GM12878 (cell line): ENCODE measurements around the gene LMO3. TPM values are rescaled to one million over a fixed set of nuclear protein-coding genes. Genes with fewer than 3 reads are reported as not detected.

Source experiments
- ATAC-seq: fragments of 200-7000 bp; cut with Tn5 transposase; 3 replicates; pipeline ENCODE4 v1.9.1; 2020; ENCODE audit warnings: mild to moderate bottlenecking, moderate library complexity
- BruUV-seq: library from RNA; stranded (reverse); fragments of 400-500 nt; replicated peaks from 2 replicates; lab custom pipeline; 2021; lab: Mats Ljungman, UMichigan
- CTCF ChIA-PET: fragments of 300-600 bp; sonication (Branson Sonifier 250); formaldehyde crosslinking; extraction: SDS; loops from one replicate; lab custom pipeline; 2021; ENCODE audit warnings: inconsistent platforms; lab: Yijun Ruan, JAX
- POLR2A ChIA-PET: fragments of 350-600 bp; formaldehyde crosslinking; extraction: SDS; loops from one replicate; lab custom pipeline; 2021; ENCODE audit warnings: inconsistent platforms; lab: Charles Lee
- RAD21 ChIA-PET: fragments of 300-600 bp; sonication (Branson Sonifier 250); formaldehyde crosslinking; loops from one replicate; lab custom pipeline; 2023; ENCODE audit warnings: antibody characterized with exemption; ENCODE audit not compliant: unreplicated experiment; lab: Charles Lee
- SMC1A ChIA-PET: fragments of 300-600 bp; sonication (Branson Sonifier 250); formaldehyde crosslinking; loops from one replicate; lab custom pipeline; 2023; ENCODE audit not compliant: unreplicated experiment, uncharacterized antibody; lab: Charles Lee
- DNase-seq: peaks from one replicate; pipeline ENCODE4 v3.0.0-alpha.2; 2011; ENCODE audit warnings: low read depth, low spot score
- FAIRE-seq: peaks from 3 replicates; lab custom pipeline; 2011; peaks lifted over from hg19 to GRCh38; lab: Jason Lieb, UNC
- H2AFZ ChIP-seq: 2 replicates; pipeline ENCODE4 v1.6.0; 2011; ENCODE audit warnings: low read depth, low read length, control low read depth; ENCODE audit not compliant: control insufficient read depth
- H3K27ac ChIP-seq: 2 replicates; pipeline ENCODE4 v1.5.1; 2011; ENCODE audit warnings: control low read depth; ENCODE audit not compliant: control insufficient read depth, insufficient read depth
- H3K27me3 ChIP-seq, 2 experiments: replicated peaks in 1 of 2; 2 replicates each; pipeline versions ENCODE4 v1.6.0 to v1.6.1; 2011; ENCODE audit warnings: low read length in 1 of 2; ENCODE audit not compliant: control insufficient read depth in 2 of 2, insufficient read depth in 2 of 2
- H3K36me3 ChIP-seq, 2 experiments: 2 replicates each; pipeline ENCODE4 v1.5.1; 2011; ENCODE audit warnings: low read length in 1 of 2; ENCODE audit not compliant: control insufficient read depth in 2 of 2, insufficient read depth in 2 of 2
- H3K4me1 ChIP-seq: 2 replicates; pipeline ENCODE4 v1.6.1; 2011; ENCODE audit warnings: mild to moderate bottlenecking, low read length, moderate library complexity, mixed read lengths; ENCODE audit not compliant: control insufficient read depth, insufficient read depth
- H3K4me2 ChIP-seq: 2 replicates; pipeline ENCODE4 v1.6.0; 2011; ENCODE audit warnings: control low read depth; ENCODE audit not compliant: control insufficient read depth, insufficient read depth
- H3K4me3 ChIP-seq: fragments of 200-600 bp; sonication (generic); 2 replicates; pipeline ENCODE4 v1.5.1; 2016
- H3K79me2 ChIP-seq: 2 replicates; pipeline ENCODE4 v1.6.0; 2011; ENCODE audit warnings: low read length; ENCODE audit not compliant: control insufficient read depth, insufficient read depth
- H3K9ac ChIP-seq: 2 replicates; pipeline ENCODE4 v1.8.0; 2011; ENCODE audit warnings: low read length, control low read depth, mixed read lengths; ENCODE audit not compliant: control insufficient read depth, insufficient read depth
- H3K9me3 ChIP-seq: replicated peaks from 3 replicates; pipeline ENCODE4 v1.5.1; 2011; ENCODE audit warnings: mild to moderate bottlenecking, low read length; ENCODE audit not compliant: control insufficient read depth, insufficient read depth
- H4K20me1 ChIP-seq: 2 replicates; pipeline ENCODE4 v1.6.0; 2011; ENCODE audit not compliant: control insufficient read depth, insufficient read depth
- DPF2 ChIP-seq: fragments of 450-650 bp; IDR thresholded peaks from 2 replicates; pipeline ENCODE4 v1.6.1; 2017; ENCODE audit warnings: mild to moderate bottlenecking
- EZH2 ChIP-seq: IDR thresholded peaks from 2 replicates; pipeline ENCODE4 v1.6.1; 2012; ENCODE audit warnings: low read depth, mild to moderate bottlenecking, control low read depth, inconsistent platforms, low read length, borderline replicate concordance; ENCODE audit not compliant: control insufficient read depth
- NFXL1 ChIP-seq: fragments of 450-650 bp; IDR thresholded peaks from 2 replicates; pipeline ENCODE4 v1.6.1; 2017; ENCODE audit warnings: antibody characterized with exemption, mild to moderate bottlenecking, borderline replicate concordance
- PAX5 ChIP-seq: IDR thresholded peaks from 2 replicates; pipeline ENCODE4 v1.6.1; 2011; ENCODE audit warnings: low read depth, low read length, borderline replicate concordance
- SMAD1 ChIP-seq: fragments of 450-650 bp; IDR thresholded peaks from 2 replicates; pipeline ENCODE4 v1.6.1; 2018; ENCODE audit warnings: mild to moderate bottlenecking, low read depth; ENCODE audit not compliant: partially characterized antibody
- SPI1 ChIP-seq: IDR thresholded peaks from 2 replicates; pipeline ENCODE4 v1.6.1; 2011; ENCODE audit warnings: low read depth, mild to moderate bottlenecking, low read length, moderate library complexity, borderline replicate concordance; ENCODE audit not compliant: insufficient read depth
- ZNF217 ChIP-seq: fragments of 450-650 bp; IDR thresholded peaks from 2 replicates; pipeline ENCODE4 v1.6.1; 2017; ENCODE audit warnings: antibody characterized with exemption, mild to moderate bottlenecking
- ZNF274 ChIP-seq: IDR thresholded peaks from one replicate; pipeline ENCODE4 v1.8.0; 2011; ENCODE audit not compliant: insufficient read length, insufficient read depth
- WGBS: methylation state at CpG from one replicate; pipeline ENCODE4 v1.1.6; 2016; ENCODE audit warnings: low lambda C conversion rate; ENCODE audit not compliant: insufficient replicate concordance, insufficient coverage; ENCODE audit errors: missing lambda C conversion rate; 5-methylcytosine and 5-hydroxymethylcytosine counted together
- in situ Hi-C: fragments of 300-500 bp; cut with MboI; formaldehyde crosslinking; loops from 9 replicates; pipeline ENCODE4 v1.14.3; 2018; ENCODE audit warnings: mixed read lengths
- intact Hi-C: fragments of 100-400 bp; cut with micrococcal nuclease; formaldehyde crosslinking; loops from one replicate; pipeline ENCODE4 v1.14.2; 2022; ENCODE audit not compliant: unreplicated experiment
- polyA plus RNA-seq, 11 experiments: library from polyadenylated mRNA; depleted of rRNA in 4 of 11; unstranded in 6 of 11; stranded (reverse) in 5 of 11; fragments of >200 nt; fragmentation: Nextera tagmentation in 4 of 11; fragmentation: Illumina TruSeq in 1 of 11; extraction: Ambion mirVana in 4 of 11; extraction: Trizol in 1 of 11; gene quantifications; 1 replicate in 1 of 11; 2 replicates in 10 of 11; pipeline versions ENCODE4 v1.2.1 to v1.2.3, GENCODE V29; 2011 to 2016; ENCODE audit warnings: inconsistent platforms in 2 of 11, missing spikeins in 2 of 11, low read depth in 1 of 11
- total RNA-seq, 4 experiments: library from RNA; depleted of rRNA in 3 of 4; stranded (reverse); fragments of >200 nt in 3 of 4; fragmentation: Illumina TruSeq in 1 of 4; extraction: Trizol in 1 of 4; gene quantifications; 2 replicates each; pipeline versions ENCODE4 v1.2.1 to v1.2.3, GENCODE V29; 2013 to 2021

Gene LMO3
- total and polyA plus RNA-seq, 10 of the 15 experiments (the other 5 are each of a cell fraction or from before 2014, with no cell fraction given), result 1.6 to 13.5 (median 1.9) TPM

DNA sequence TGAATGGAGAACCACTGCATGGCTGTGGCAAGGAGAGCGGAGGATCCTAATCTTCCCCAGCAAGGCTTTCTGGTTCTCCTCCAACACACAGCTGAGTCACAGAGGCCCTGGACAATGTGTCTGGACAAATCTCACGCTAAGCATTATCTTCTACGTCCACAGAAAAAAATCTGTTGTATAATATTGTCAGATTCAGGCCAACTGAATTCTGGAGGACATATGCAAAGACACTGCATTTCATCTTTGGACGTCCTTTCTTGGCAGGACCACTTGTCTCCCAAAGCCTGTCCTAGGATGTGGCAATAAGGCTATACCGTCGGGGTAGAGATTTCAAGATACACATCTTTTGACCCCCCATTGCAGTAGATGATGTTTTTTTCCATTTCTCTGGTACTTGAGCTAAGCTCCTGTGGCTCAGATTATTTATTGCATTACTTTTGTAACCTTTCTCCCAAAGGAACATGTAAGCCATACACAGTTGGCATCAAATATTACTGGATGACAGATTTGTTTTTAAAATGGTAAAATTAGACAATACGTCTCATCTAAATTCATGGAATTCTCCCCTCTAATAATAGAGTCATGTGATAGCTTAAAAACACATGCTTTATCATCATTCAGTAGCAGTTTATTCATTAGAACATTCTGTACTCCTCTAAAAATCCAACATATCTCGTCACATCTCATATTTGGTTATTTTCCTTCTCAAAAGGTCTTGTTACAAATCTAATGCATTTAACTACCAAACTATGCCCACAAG is 19.4 kb downstream of the LMO3 start (continued):
- TF ChIP-seq SPI1 (no peak), ZNF274 (no peak), PAX5 (no peak), ZNF217 (no peak), DPF2 (no peak), NFXL1 (no peak)

DNA sequence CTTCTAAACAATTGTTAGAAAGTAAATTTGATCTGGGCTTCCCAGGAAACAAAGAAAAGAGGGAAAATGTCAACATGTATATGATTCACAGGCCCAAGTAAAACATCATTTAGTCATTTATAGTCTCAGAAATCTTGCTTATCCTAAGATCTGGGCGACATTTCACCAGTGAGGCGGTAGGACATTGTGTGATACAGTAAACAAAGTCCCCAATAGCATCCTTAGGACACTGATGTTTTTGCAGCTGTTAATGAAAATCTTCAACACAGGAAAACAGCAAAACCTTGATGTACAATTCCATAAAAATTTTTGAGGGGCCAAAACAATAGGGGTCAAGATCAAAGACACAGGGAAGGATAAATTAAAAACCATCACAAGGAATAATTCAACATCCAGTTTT is 20.2 kb downstream of the LMO3 start:
- intact Hi-C loops, result no loop called here
- ChIA-PET CTCF (interaction anchor here (1.2 kb wide), 1 partner anchor 138 kb away, joined by 3 read pairs; no protein-coding TSS in a partner anchor), SMC1A (no interaction called here), RAD21 (no interaction called here), POLR2A (no interaction called here)
- in situ Hi-C loops, result no loop called here
- no peaks in the 10 kb centered on the region for H3K4me1 ChIP-seq
- no peaks in the 10 kb centered on the region for H4K20me1 ChIP-seq
- no peak for ATAC-seq
- BruUV-seq, result no TSS peak
- H3K4me3 ChIP-seq, result no peak overlapping the region
- no peak for TF ChIP-seq EZH2
- no peak for TF ChIP-seq SMAD1
- no peaks in the 10 kb centered on the region for H3K27me3 ChIP-seq
- H3K4me2 ChIP-seq, result no peak overlapping the region
- FAIRE-seq, result no peak
- H3K27ac ChIP-seq, result no peak overlapping the region
- H2AFZ ChIP-seq, result no peak overlapping the region
- H3K36me3 ChIP-seq, result no peaks in the 10 kb centered on the region
- 3% methylated on average over 2 of the region's 2 CpGs for WGBS
- no peaks in the 10 kb centered on the region for H3K79me2 ChIP-seq
- H3K9me3 ChIP-seq, result no peaks in the 10 kb centered on the region
- H3K9ac ChIP-seq, result no peak overlapping the region
- no peak for DNase-seq
